Measurements from ENCODE around the gene STAU1. TPM values are rescaled to one million over a fixed set of nuclear protein-coding genes. Genes with fewer than 3 reads are reported as not detected.
A peak's percentile ranks its signal among the peaks of the same experiment; 100 is the strongest.

STAU1 gene
- total RNA-seq, result 10 to 100 TPM; 90.2 to 95.5 TPM
- 85.0 TPM for polyA plus RNA-seq (2013, experiment 1 of 2)
- polyA plus RNA-seq (2013, experiment 2 of 2), result 80.5 TPM
- long read RNA-seq, experiment 1, transcript STAU1-203 (13 exons, 3,211 nt), result major isoform, 7 of 57 reads
- long read RNA-seq, experiment 1, partial matches to known transcripts, result 34 of 57 reads
- long read RNA-seq, experiment 1, other reads (novel, unspliced or antisense), result 14 of 57 reads
- long read RNA-seq, experiment 2, transcript STAU1-207 (14 exons, 3,684 nt), result minor isoform, 15 of 274 reads
- long read RNA-seq, experiment 2, transcript STAU1-203 (13 exons, 3,211 nt), result major isoform, 128 of 274 reads
- long read RNA-seq, experiment 2, transcript STAU1-206 (13 exons, 3,411 nt), result minor isoform, 30 of 274 reads
- long read RNA-seq, experiment 2, transcript STAU1-201 (14 exons, 3,334 nt), result minor isoform, 20 of 274 reads
- long read RNA-seq, experiment 2, partial matches to known transcripts, result 13 of 274 reads
- long read RNA-seq, experiment 2, other reads (novel, unspliced or antisense), result 54 of 274 reads
- long read RNA-seq, experiment 3, transcript STAU1-201 (14 exons, 3,334 nt), result minor isoform, 11 of 400 reads
- long read RNA-seq, experiment 3, transcript STAU1-203 (13 exons, 3,211 nt), result major isoform, 175 of 400 reads
- long read RNA-seq, experiment 3, transcript STAU1-202 (12 exons, 3,136 nt), result minor isoform, 25 of 400 reads
- long read RNA-seq, experiment 3, transcript STAU1-206 (13 exons, 3,411 nt), result minor isoform, 37 of 400 reads
- long read RNA-seq, experiment 3, partial matches to known transcripts, result 112 of 400 reads
- long read RNA-seq, experiment 3, other reads (novel, unspliced or antisense), result 35 of 400 reads
- long read RNA-seq, experiment 4, partial matches to known transcripts, result 34 of 46 reads
- long read RNA-seq, experiment 4, other reads (novel, unspliced or antisense), result 5 of 46 reads

- Histone ChIP-seq H3K9me3 (ENCODE audit: control insufficient read depth, low read length) (no peaks in the 10 kb centered on the region), H3K36me3 (ENCODE audit: control insufficient read depth, insufficient read depth, low read length) (peaks cover 5% of the 10 kb centered on the region), H3K27me3 (ENCODE audit: control insufficient read depth, insufficient read depth, low read length, poor library complexity, severe bottlenecking) (no peaks in the 10 kb centered on the region), H3K4me1 (ENCODE audit: control insufficient read depth, insufficient read depth, low read length) (no peaks in the 10 kb centered on the region), H3K27ac (ENCODE audit: low read depth, low read length) (peak within 1 kb of the TSS; percentile 76), H3K9ac (ENCODE audit: extremely low read depth, low read length, poor library complexity, severe bottlenecking) (peak within 1 kb of the TSS; percentile 52), H3K4me3 (ENCODE audit: low read length) (peak within 1 kb of the TSS; percentile 92)
- Mint-ChIP-seq H3K36me3 (ENCODE audit: low read depth) (peaks cover 1% of the 10 kb centered on the region), H3K27me3 (ENCODE audit: insufficient read depth) (peaks cover 3% of the 10 kb centered on the region), H3K9me3 (peaks cover 1% of the 10 kb centered on the region), H3K4me3 (peak within 1 kb of the TSS; percentile 87), H3K4me1 (peaks cover 12% of the 10 kb centered on the region), H3K27ac (peak within 1 kb of the TSS; percentile 91)
- peak; percentile 98 for DNase-seq
- no peak for TF ChIP-seq CTCF (conservative IDR thresholded peaks at IDR 0.05)
- WGBS, 2 experiments (ENCODE audit: insufficient coverage in 1 of 2, insufficient read length in 1 of 2), result 0% methylated on average over 14 to 79 of the region's 89 CpGs
Observed at GRCh38 chr20:49187851-49188641, at the start of gene STAU1. Gene STAU1 (minus strand): TSS chr20:49188334. CDS start chr20:49166201, 22,133 bp downstream.

- no peaks in the 10 kb centered on the region for H3K4me1 ChIP-seq (ENCODE audit: control insufficient read depth, insufficient read depth, low read length)
- H3K36me3 Mint-ChIP-seq (ENCODE audit: low read depth), result peaks cover 82% of the 10 kb centered on the region
- H3K4me3 ChIP-seq (ENCODE audit: low read length), result no peak overlapping the region
- H3K4me3 Mint-ChIP-seq, result no peak overlapping the region
- H3K36me3 ChIP-seq (ENCODE audit: control insufficient read depth, insufficient read depth, low read length), result peaks cover 74% of the 10 kb centered on the region
- peak overlapping the region; percentile 31 for H3K27ac Mint-ChIP-seq
- peaks cover 5% of the 10 kb centered on the region for H3K4me1 Mint-ChIP-seq
- H3K9me3 ChIP-seq (ENCODE audit: control insufficient read depth, low read length), result no peaks in the 10 kb centered on the region
- H3K27me3 Mint-ChIP-seq (ENCODE audit: insufficient read depth), result no peaks in the 10 kb centered on the region
- no peaks in the 10 kb centered on the region for H3K9me3 Mint-ChIP-seq
- WGBS, 2 experiments (ENCODE audit: insufficient coverage in 1 of 2, insufficient read length in 1 of 2), result 75 to 85% methylated on average over 1 to 4 of the region's 4 CpGs
- H3K27me3 ChIP-seq (ENCODE audit: control insufficient read depth, insufficient read depth, low read length, poor library complexity, severe bottlenecking), result no peaks in the 10 kb centered on the region
- no peak for TF ChIP-seq CTCF (conservative IDR thresholded peaks at IDR 0.05)
- no peak for DNase-seq
- H3K9ac ChIP-seq (ENCODE audit: extremely low read depth, low read length, poor library complexity, severe bottlenecking), result peak overlapping the region; percentile 13
- H3K27ac ChIP-seq (ENCODE audit: low read depth, low read length), result no peak overlapping the region
Observed at GRCh38 chr20:49237531-49237930, 49.4 kb upstream of the STAU1 start.

GRCh38 chr20:49236301-49236700 is 48.2 kb upstream of the STAU1 start:
- H3K9ac ChIP-seq (ENCODE audit: extremely low read depth, low read length, poor library complexity, severe bottlenecking), result no peak overlapping the region
- no peaks in the 10 kb centered on the region for H3K4me1 ChIP-seq (ENCODE audit: control insufficient read depth, insufficient read depth, low read length)
- Mint-ChIP-seq H3K9me3 (no peaks in the 10 kb centered on the region), H3K4me3 (no peak overlapping the region), H3K27ac (peak overlapping the region; percentile 7), H3K27me3 (ENCODE audit: insufficient read depth) (no peaks in the 10 kb centered on the region), H3K4me1 (peaks cover 5% of the 10 kb centered on the region), H3K36me3 (ENCODE audit: low read depth) (peaks cover 80% of the 10 kb centered on the region)
- H3K36me3 ChIP-seq (ENCODE audit: control insufficient read depth, insufficient read depth, low read length), result peaks cover 72% of the 10 kb centered on the region
- no peaks in the 10 kb centered on the region for H3K27me3 ChIP-seq (ENCODE audit: control insufficient read depth, insufficient read depth, low read length, poor library complexity, severe bottlenecking)
- H3K27ac ChIP-seq (ENCODE audit: low read depth, low read length), result no peak overlapping the region
- no peak for TF ChIP-seq CTCF (conservative IDR thresholded peaks at IDR 0.05)
- H3K9me3 ChIP-seq (ENCODE audit: control insufficient read depth, low read length), result no peaks in the 10 kb centered on the region
- WGBS, 2 experiments (ENCODE audit: insufficient coverage in 1 of 2, insufficient read length in 1 of 2), result 90 to 96% methylated on average over 6 to 9 of the region's 9 CpGs
- no peak for DNase-seq
- H3K4me3 ChIP-seq (ENCODE audit: low read length), result no peak overlapping the region

Data from endodermal cell (in vitro differentiated cells).